ENCODE data around the gene RBM47.

The RBM47 gene

GRCh38 chr4:40579983-40580382, 49.7 kb downstream of the RBM47 start:
- Histone ChIP-seq H3K4me3 (ENCODE audit: low read depth, low read length) (no peak overlapping the region), H3K36me3 (ENCODE audit: control insufficient read depth in 2 of 2, insufficient read depth in 1 of 2, low read length in 2 of 2) (no peaks in the 10 kb centered on the region), H3K4me1 (ENCODE audit: control insufficient read depth, insufficient read depth, low read length) (no peaks in the 10 kb centered on the region; the same call in 1 of the 2 replicates), H3K27ac (ENCODE audit: extremely low read depth, low read depth, low read length) (no peak overlapping the region), H3K9me3 (ENCODE audit: control insufficient read depth, insufficient read depth, low read depth, low read length) (no peaks in the 10 kb centered on the region)
- ChIA-PET CTCF (no interaction called here), POLR2A (no interaction called here)
- TF ChIP-seq ZNF529 (tag by site-specific recombination; IDR thresholded peaks at IDR 0.05; ENCODE audit: insufficient replicate concordance) (no peak), ZBTB11 (tag by site-specific recombination; conservative IDR thresholded peaks at IDR 0.05; ENCODE audit: low read depth) (no peak), ZNF184 (tag by site-specific recombination; IDR thresholded peaks at IDR 0.05) (no peak), ZNF423 (tag by site-specific recombination; IDR thresholded peaks at IDR 0.05) (no peak), ZNF544 (tag by site-specific recombination; IDR thresholded peaks at IDR 0.05) (no peak), ZNF561 (tag by site-specific recombination; IDR thresholded peaks at IDR 0.05; ENCODE audit: borderline replicate concordance) (no peak), ZNF610 (tag by site-specific recombination; IDR thresholded peaks at IDR 0.05; ENCODE audit: borderline replicate concordance) (no peak), PRDM1 (tag by site-specific recombination; IDR thresholded peaks at IDR 0.05) (no peak), ZNF747 (tag by site-specific recombination; IDR thresholded peaks at IDR 0.05) (no peak), ZNF175 (tag by site-specific recombination; IDR thresholded peaks at IDR 0.05) (no peak)

GRCh38 chr4:40577588-40578253, 51.9 kb downstream of the RBM47 start:
- H3K9me3 ChIP-seq (ENCODE audit: control insufficient read depth, insufficient read depth, low read depth, low read length) = no peaks in the 10 kb centered on the region
- ChIA-PET CTCF (interaction anchor here (0.6 kb wide), 1 partner anchor 1085 kb away, joined by 3 read pairs; no protein-coding TSS in a partner anchor), POLR2A (interaction anchor here (1.0 kb wide), 1 partner anchor 12 kb away, joined by 3 read pairs; no protein-coding TSS in a partner anchor)
- no peak for TF ChIP-seq INSM2 (tag by site-specific recombination; IDR thresholded peaks at IDR 0.05)
- TF ChIP-seq HOXD13 (CRISPR knock-in tag; IDR thresholded peaks at IDR 0.05; ENCODE audit: borderline replicate concordance) = no peak
- TF ChIP-seq ZNF202 (tag by site-specific recombination; IDR thresholded peaks at IDR 0.05; ENCODE audit: borderline replicate concordance) = no peak
- TF ChIP-seq REST (tag by site-specific recombination; IDR thresholded peaks at IDR 0.05) = no peak
- H3K27ac ChIP-seq (ENCODE audit: extremely low read depth, low read depth, low read length) = no peak overlapping the region
- no peaks in the 10 kb centered on the region; the same call in 1 of the 2 replicates for H3K4me1 ChIP-seq (ENCODE audit: control insufficient read depth, insufficient read depth, low read length)
- H3K4me3 ChIP-seq (ENCODE audit: low read depth, low read length) = no peak overlapping the region
- no peaks in the 10 kb centered on the region for H3K36me3 ChIP-seq (ENCODE audit: control insufficient read depth in 2 of 2, insufficient read depth in 1 of 2, low read length in 2 of 2)
